ENCODE results near the gene RMRP. TPM values are rescaled to one million over a fixed set of nuclear protein-coding genes. Genes with fewer than 3 reads are reported as not detected.

The RMRP gene
- total RNA-seq, 1 donor from 2014 or later, result 24,340 TPM

DNA sequence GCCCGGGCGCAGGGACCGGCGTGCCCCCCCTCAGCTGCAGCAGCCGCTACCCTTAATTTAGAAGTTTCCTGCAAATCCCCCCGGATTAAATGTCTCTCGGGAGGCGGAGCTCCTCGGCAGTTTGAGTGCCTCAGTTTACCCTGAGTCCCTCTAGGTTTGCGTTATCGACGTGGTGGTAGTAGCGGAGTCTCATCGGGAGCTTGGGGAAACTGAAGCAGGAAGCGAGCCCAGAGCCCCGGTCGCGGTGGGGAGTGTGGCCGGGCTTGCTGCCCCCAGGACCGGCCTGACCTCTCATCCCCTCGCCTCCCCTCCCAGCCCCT, 32.4 kb upstream of the RMRP start:
- Histone ChIP-seq H3K36me3 (peaks cover 5% of the 10 kb centered on the region), H3K4me3 (peak overlapping the region; percentile 73), H3K27me3 (ENCODE audit: low read depth) (no peaks in the 10 kb centered on the region), H3K27ac (peak overlapping the region; percentile 80), H3K9me3 (no peaks in the 10 kb centered on the region), H3K4me1 (peaks cover 13% of the 10 kb centered on the region)
- TF ChIP-seq, protein P1, sequence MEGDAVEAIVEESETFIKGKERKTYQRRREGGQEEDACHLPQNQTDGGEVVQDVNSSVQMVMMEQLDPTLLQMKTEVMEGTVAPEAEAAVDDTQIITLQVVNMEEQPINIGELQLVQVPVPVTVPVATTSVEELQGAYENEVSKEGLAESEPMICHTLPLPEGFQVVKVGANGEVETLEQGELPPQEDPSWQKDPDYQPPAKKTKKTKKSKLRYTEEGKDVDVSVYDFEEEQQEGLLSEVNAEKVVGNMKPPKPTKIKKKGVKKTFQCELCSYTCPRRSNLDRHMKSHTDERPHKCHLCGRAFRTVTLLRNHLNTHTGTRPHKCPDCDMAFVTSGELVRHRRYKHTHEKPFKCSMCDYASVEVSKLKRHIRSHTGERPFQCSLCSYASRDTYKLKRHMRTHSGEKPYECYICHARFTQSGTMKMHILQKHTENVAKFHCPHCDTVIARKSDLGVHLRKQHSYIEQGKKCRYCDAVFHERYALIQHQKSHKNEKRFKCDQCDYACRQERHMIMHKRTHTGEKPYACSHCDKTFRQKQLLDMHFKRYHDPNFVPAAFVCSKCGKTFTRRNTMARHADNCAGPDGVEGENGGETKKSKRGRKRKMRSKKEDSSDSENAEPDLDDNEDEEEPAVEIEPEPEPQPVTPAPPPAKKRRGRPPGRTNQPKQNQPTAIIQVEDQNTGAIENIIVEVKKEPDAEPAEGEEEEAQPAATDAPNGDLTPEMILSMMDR (IDR thresholded peaks at IDR 0.05), result no peak
- no peak for DNase-seq
- intact Hi-C loops (cut with DNase I), result no loop called here
- no peak for ATAC-seq

- H3K4me3 ChIP-seq, result peak within 1 kb of the TSS; percentile 73
- H3K4me1 ChIP-seq, result peaks cover 13% of the 10 kb centered on the region
- H3K27me3 ChIP-seq (ENCODE audit: low read depth), result no peaks in the 10 kb centered on the region
- ATAC-seq (peak; percentile 57 to 69), DNase-seq (peak; percentile 56)
- TF ChIP-seq, protein P1 (IDR thresholded peaks at IDR 0.05), result no peak
- peaks cover 10% of the 10 kb centered on the region for H3K36me3 ChIP-seq
- intact Hi-C loops (cut with DNase I), result no loop called here
- peak within 1 kb of the TSS; percentile 80 for H3K27ac ChIP-seq
- H3K9me3 ChIP-seq, result no peaks in the 10 kb centered on the region
Measured at GRCh38 chr9:35689542-35690293, 31.9 kb upstream of the RMRP start, which contains the start of gene TPM2. TSS of gene TPM2 (minus strand) at chr9:35689925. CDS start at chr9:35689817, 108 bp downstream.

DNA sequence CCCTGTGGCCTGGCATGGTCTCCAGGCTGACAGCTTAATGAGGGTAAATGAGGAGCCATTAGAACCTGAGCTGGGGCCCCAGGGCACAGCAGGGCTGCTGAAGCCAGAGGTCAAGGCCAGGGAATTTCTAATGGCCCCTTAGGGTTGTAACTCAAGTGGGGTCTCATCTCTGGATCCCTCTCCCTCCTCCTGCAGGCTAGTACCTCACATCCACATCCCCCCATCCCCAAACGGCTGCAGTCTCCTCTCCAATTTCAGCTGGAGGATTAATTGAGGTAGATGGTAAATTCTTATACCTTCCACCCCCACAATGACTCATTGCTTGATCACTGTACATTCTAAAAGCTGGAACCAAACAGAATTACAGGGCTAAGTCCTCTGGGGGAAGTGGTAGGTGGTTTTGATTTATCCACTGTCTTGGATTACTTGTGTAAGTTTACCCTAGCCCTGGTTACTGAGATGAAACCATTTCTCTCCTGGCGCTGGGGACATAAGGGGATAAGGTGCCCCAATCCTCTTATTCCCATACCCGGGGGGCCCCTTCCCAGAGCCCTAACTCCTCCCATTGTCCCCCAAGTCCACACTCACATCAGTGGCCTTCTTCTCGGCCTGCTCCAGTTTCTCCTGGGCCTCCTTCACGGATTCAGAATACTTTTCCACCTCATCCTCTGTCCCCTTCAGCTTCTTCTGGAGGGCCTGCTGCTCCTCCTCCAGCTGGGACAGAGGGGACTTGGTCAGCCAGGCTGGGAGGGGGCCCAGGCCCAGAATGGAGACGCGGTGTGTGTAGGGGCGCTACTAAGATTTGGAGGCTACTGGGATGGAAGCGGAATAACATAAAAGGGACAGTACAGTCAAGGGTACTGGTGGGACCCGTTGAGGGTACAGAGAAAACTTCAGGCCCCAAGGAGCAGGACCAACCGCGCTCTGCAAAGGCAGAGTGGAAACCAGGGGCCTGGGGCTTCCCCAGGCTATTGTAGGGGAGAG, 31.0 kb upstream of the RMRP start:
- peak overlapping the region; percentile 80 for H3K27ac ChIP-seq
- intact Hi-C loops (cut with DNase I), result no loop called here

DNA sequence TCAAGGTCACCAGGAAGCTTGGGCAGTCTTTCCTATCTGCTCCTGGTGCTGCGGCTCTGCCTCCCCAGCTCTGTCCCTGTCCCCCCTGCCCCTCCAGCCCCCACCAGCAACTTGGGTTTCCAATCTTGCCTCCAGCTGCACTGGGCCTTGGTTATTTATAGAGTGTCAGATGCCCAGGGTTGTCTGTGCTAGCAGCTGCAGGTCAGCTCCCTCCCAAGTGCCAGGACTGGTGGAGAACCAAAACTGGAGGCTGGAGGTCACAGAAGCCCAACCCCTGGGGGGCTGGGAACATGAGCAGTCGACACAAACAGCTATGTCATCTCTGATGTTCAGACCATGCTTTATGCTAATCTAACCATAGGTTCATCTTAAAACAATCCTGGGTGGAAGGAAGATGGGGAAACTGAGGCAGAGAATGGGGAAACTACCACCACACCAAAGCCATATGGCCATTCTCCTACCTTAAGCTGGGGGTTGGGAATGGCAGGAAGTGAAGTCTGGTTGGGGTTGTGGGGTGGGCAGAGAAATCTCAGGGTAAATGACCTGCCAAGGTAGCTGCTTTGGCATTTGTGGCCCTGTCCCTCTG, 30.2 kb upstream of the RMRP start:
- TF ChIP-seq, protein P1 (IDR thresholded peaks at IDR 0.05), result no peak
- no peaks in the 10 kb centered on the region for H3K27me3 ChIP-seq (ENCODE audit: low read depth)
- ATAC-seq, result no peak
- H3K4me1 ChIP-seq, result peaks cover 21% of the 10 kb centered on the region
- H3K4me3 ChIP-seq, result peak overlapping the region; percentile 73
- no peaks in the 10 kb centered on the region for H3K9me3 ChIP-seq
- intact Hi-C loops (cut with DNase I), result no loop called here
- no peak overlapping the region for H3K27ac ChIP-seq
- DNase-seq, result no peak
- H3K36me3 ChIP-seq, result peaks cover 11% of the 10 kb centered on the region

More for the DNA sequence above, 31.0 kb upstream of the RMRP start:
- H3K4me1 ChIP-seq, result peaks cover 14% of the 10 kb centered on the region
- ATAC-seq (no peak), DNase-seq (no peak)
- H3K4me3 ChIP-seq, result peak overlapping the region; percentile 73
- H3K36me3 ChIP-seq, result peaks cover 11% of the 10 kb centered on the region
- no peaks in the 10 kb centered on the region for H3K9me3 ChIP-seq
- H3K27me3 ChIP-seq (ENCODE audit: low read depth), result no peaks in the 10 kb centered on the region
- TF ChIP-seq, protein P1 (IDR thresholded peaks at IDR 0.05), result no peak

- intact Hi-C loops (cut with DNase I), result no loop called here
- no peak overlapping the region for H3K27ac ChIP-seq
- H3K27me3 ChIP-seq (ENCODE audit: low read depth), result no peaks in the 10 kb centered on the region
- no peak for DNase-seq
- TF ChIP-seq, protein P1 (IDR thresholded peaks at IDR 0.05), result no peak
- H3K4me3 ChIP-seq, result no peak overlapping the region
- H3K36me3 ChIP-seq, result peaks cover 11% of the 10 kb centered on the region
- no peak for ATAC-seq
- H3K9me3 ChIP-seq, result no peaks in the 10 kb centered on the region
- H3K4me1 ChIP-seq, result peaks cover 23% of the 10 kb centered on the region
Measured at GRCh38 chr9:35687306-35687705, 29.5 kb upstream of the RMRP start.

All from lower lobe of right lung (tissue), 2 donors.